Measurements from ENCODE around the gene MGAT4B.

GRCh38 chr5:179833056-179833708 lies 26.5 kb upstream of the MGAT4B start:
- TF ChIP-seq CTCF (CRISPR knock-in tag; IDR thresholded peaks at IDR 0.05): no peak
- peak; percentile 24; the same call in 1 of the 2 replicates for TF ChIP-seq POLR2AphosphoS5 (IDR thresholded peaks at IDR 0.05; ENCODE audit: low read depth, low read length)
- TF ChIP-seq TCF12 (IDR thresholded peaks at IDR 0.05): no peak
- no peak for TF ChIP-seq TCF12 (CRISPR knock-in tag; IDR thresholded peaks at IDR 0.05)
- no peak for TF ChIP-seq NKX3-1 (CRISPR knock-in tag; IDR thresholded peaks at IDR 0.05)
- TF ChIP-seq SIN3A (IDR thresholded peaks at IDR 0.05; ENCODE audit: borderline replicate concordance, low read depth, low read length): no peak
- no peak for TF ChIP-seq MED1 (CRISPR knock-in tag; IDR thresholded peaks at IDR 0.05)
- TF ChIP-seq CREB1 (IDR thresholded peaks at IDR 0.05): no peak
- TF ChIP-seq CREB1 (CRISPR knock-in tag; IDR thresholded peaks at IDR 0.05): no peak
- no peak for TF ChIP-seq CHD2 (IDR thresholded peaks at IDR 0.05; ENCODE audit: low read depth, low read length)
- no peak for TF ChIP-seq NFYC (CRISPR knock-in tag; IDR thresholded peaks at IDR 0.05)

Measured in HepG2 (cell line).